Stomach (tissue), 9 donors: Measurements from ENCODE around the gene CD3E. TPM values are rescaled to one million over a fixed set of nuclear protein-coding genes. Genes with fewer than 3 reads are reported as not detected.

Experiments
- DNase-seq, 2 donors: peaks; one replicate each; pipeline versions ENCODE4 v3.0.0 to v3.0.0-alpha.2; 2013 to 2019
- H3K27ac ChIP-seq, 5 donors: fragments of 200-600 bp in 4 of 5; sonication (generic) in 4 of 5; one replicate each; pipeline ENCODE4 v1.5.1; 2013 to 2019; ENCODE audit warnings: mild to moderate bottlenecking in 1 of 5, moderate library complexity in 1 of 5
- H3K27me3 ChIP-seq, 3 donors: fragments of 200-600 bp; sonication (generic); one replicate each; pipeline ENCODE4 v1.5.1; 2017 to 2019; ENCODE audit warnings: mixed run types in 1 of 3
- H3K36me3 ChIP-seq, 4 donors: fragments of 200-600 bp; sonication (generic); 1 replicate in 3 of 4; 2 replicates in 1 of 4; pipeline ENCODE4 v1.5.1; 2016 to 2019
- H3K4me1 ChIP-seq, 4 donors: fragments of 200-600 bp; sonication (generic); one replicate each; pipeline ENCODE4 v1.5.1; 2016 to 2019
- H3K4me3 ChIP-seq, 4 donors: fragments of 200-600 bp; sonication (generic) in 3 of 4; one replicate each; pipeline ENCODE4 v1.5.1; 2016 to 2019; ENCODE audit warnings: mild to moderate bottlenecking in 1 of 4
- H3K9me3 ChIP-seq, 4 donors: fragments of 200-600 bp; sonication (generic); one replicate each; pipeline ENCODE4 v1.5.1; 2016 to 2019
- EP300 ChIP-seq: sonication (generic); formaldehyde crosslinking; IDR thresholded peaks from one replicate; pipeline ENCODE4 v1.6.1; 2017; ENCODE audit warnings: antibody characterized with exemption
- POLR2A ChIP-seq, 4 donors: fragments of 450-650 bp; IDR thresholded peaks; one replicate each; pipeline ENCODE4 v1.6.1; 2016; ENCODE audit warnings: antibody characterized with exemption in 4 of 4, control low read depth in 2 of 4, mild to moderate bottlenecking in 1 of 4, moderate library complexity in 1 of 4
- POLR2AphosphoS5 ChIP-seq, 3 donors: sonication (generic); formaldehyde crosslinking; IDR thresholded peaks; one replicate each; pipeline ENCODE4 v1.6.1; 2016; ENCODE audit warnings: antibody characterized with exemption in 3 of 3
- WGBS, 5 donors: extraction: QIAGEN DNeasy Blood & Tissue Kit in 3 of 5; methylation state at CpG; one replicate each; pipeline versions ENCODE4 v1.1.5 to v1.1.7; 2013 to 2018; 5-methylcytosine and 5-hydroxymethylcytosine counted together
- intact Hi-C: fragments of 100-400 bp; cut with DNase I; formaldehyde crosslinking; loops from one replicate; pipeline ENCODE4 v1.15.1; 2023; ENCODE audit warnings: low total_unique reads
- polyA plus RNA-seq, 3 donors: library from polyadenylated mRNA; stranded (reverse); fragments of 200-250 nt; gene quantifications; one replicate each; pipeline ENCODE4 v1.2.3, GENCODE V29; 2013
- total RNA-seq, 5 donors: library from RNA; depleted of rRNA; stranded (reverse); fragments of >200 nt; gene quantifications; one replicate each; pipeline versions ENCODE4 v1.1.0 to v1.2.3, GENCODE V29; 2014 to 2016
- TF ChIP-seq, protein P1 (sequence below), 7 experiments: fragments of 450-650 bp in 4 of 7; fragments of 200-600 bp in 3 of 7; sonication (generic) in 3 of 7; IDR thresholded peaks; one replicate each; pipeline ENCODE4 v1.5.1; 2016 to 2019; ENCODE audit warnings: antibody characterized with exemption in 7 of 7, control low read depth in 2 of 7, mild to moderate bottlenecking in 1 of 7
- donor health status: healthy with polysubstance abuse.
- donor health status: Bipolar disorder and iron deficiency.
- donor health status: healthy.

Gene CD3E
- total and polyA plus RNA-seq, 8 donors: 2.3 to 15.8 (median 5.6) TPM; not detected in 2

- Histone ChIP-seq H3K27me3 (peaks cover 0 to 33% (median 0%) of the 10 kb centered on the region in 3 donors), H3K4me1 (peaks cover 0 to 29% (median 20%) of the 10 kb centered on the region in 4 donors), H3K9me3 (no peaks in the 10 kb centered on the region), H3K36me3 (peaks cover 6 to 34% (median 12%) of the 10 kb centered on the region in 4 donors), H3K27ac (peak overlapping the region in 4 of 5 donors; percentile 83 to 91 (median 86)), H3K4me3 (peak overlapping the region; percentile 40 to 55 (median 46))
- TF ChIP-seq EP300: no peak
- TF ChIP-seq, protein P1, sequence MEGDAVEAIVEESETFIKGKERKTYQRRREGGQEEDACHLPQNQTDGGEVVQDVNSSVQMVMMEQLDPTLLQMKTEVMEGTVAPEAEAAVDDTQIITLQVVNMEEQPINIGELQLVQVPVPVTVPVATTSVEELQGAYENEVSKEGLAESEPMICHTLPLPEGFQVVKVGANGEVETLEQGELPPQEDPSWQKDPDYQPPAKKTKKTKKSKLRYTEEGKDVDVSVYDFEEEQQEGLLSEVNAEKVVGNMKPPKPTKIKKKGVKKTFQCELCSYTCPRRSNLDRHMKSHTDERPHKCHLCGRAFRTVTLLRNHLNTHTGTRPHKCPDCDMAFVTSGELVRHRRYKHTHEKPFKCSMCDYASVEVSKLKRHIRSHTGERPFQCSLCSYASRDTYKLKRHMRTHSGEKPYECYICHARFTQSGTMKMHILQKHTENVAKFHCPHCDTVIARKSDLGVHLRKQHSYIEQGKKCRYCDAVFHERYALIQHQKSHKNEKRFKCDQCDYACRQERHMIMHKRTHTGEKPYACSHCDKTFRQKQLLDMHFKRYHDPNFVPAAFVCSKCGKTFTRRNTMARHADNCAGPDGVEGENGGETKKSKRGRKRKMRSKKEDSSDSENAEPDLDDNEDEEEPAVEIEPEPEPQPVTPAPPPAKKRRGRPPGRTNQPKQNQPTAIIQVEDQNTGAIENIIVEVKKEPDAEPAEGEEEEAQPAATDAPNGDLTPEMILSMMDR (IDR thresholded peaks at IDR 0.05): no peak
- no peak for TF ChIP-seq POLR2A (IDR thresholded peaks at IDR 0.05)
- intact Hi-C loops: no loop called here
- peak in 1 of 2 donors; percentile 31 for DNase-seq
- 22 to 34% (median 27%) methylated on average over 4 of the region's 4 CpGs for WGBS, 5 donors
Observed at GRCh38 chr11:118263112-118263511, 41.4 kb upstream of the CD3E start.

GRCh38 chr11:118263695-118264568 lies 40.6 kb upstream of the CD3E start, which contains the start of gene MPZL2:
Gene MPZL2 (minus strand): TSS chr11:118264297. CDS start chr11:118264153, 144 bp downstream.
- Histone ChIP-seq H3K4me3 (peak within 1 kb of the TSS; percentile 40 to 55 (median 46)), H3K27ac (peak within 1 kb of the TSS; percentile 83 to 94 (median 88)), H3K9me3 (no peaks in the 10 kb centered on the region), H3K27me3 (peaks cover 0 to 33% (median 0%) of the 10 kb centered on the region in 3 donors), H3K4me1 (peaks cover 0 to 29% (median 20%) of the 10 kb centered on the region in 4 donors), H3K36me3 (peaks cover 6 to 28% (median 12%) of the 10 kb centered on the region in 4 donors)
- peak; percentile 85 to 90 for DNase-seq
- intact Hi-C loops: no loop called here
- 3 to 9% (median 7%) methylated on average over 19 of the region's 19 CpGs for WGBS, 5 donors
- TF ChIP-seq POLR2A (IDR thresholded peaks at IDR 0.05): peak in 2 of 4 donors; percentile 43 to 66
- no peak for TF ChIP-seq EP300
- TF ChIP-seq, protein P1 (IDR thresholded peaks at IDR 0.05): no peak
- peak; percentile 21 to 86 (median 82) for TF ChIP-seq POLR2AphosphoS5 (IDR thresholded peaks at IDR 0.05)

DNA sequence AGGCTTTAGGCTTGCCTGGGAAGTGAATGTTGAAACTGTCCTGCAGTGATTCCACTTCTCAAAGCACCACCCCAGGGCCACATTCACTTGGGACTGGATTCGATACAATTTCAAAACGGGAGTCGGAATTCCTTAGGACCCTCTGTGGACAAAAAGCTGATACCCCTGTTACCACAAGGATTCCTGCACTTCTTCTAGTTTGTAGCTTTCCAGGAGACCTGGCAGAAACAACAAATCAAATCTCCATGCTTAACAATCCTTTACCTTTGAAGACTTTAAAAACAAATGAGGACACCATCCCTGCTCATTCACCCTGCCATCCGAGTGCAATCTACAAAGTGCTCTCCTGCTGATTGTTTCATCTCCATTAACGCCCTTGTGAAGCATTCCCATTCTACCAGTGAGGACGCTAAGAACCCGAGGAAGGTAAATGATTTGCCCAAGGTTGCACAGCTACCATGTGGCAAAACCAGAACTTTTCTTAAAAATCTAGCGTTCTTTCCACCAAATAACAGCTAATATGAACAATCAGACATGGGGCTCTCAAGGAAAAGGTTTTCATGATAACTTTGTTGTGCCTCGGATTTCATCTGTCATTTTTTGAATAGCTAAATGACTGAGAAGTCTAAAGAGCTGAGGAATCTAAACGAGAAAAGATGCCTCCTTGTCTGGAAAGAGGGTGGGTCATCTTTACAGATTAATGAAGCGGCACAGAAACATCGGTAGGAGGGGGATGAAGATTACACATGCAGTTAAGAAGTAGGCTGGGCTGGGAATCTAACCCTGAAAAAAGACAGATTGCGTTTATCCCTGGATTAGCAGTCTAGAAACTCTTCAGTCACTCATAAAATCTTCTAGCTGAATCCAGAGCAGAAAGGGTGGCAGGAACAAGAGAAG lies 39.7 kb upstream of the CD3E start:
- TF ChIP-seq POLR2AphosphoS5 (IDR thresholded peaks at IDR 0.05) (peak in 1 of 3 donors; percentile 33), POLR2A (IDR thresholded peaks at IDR 0.05) (no peak), EP300 (no peak)
- 30 to 45% (median 36%) methylated on average over 13 of the region's 13 CpGs for WGBS, 5 donors
- H3K4me3 ChIP-seq: peak overlapping the region; percentile 40 to 55 (median 46)
- no peak for DNase-seq
- peak overlapping the region; percentile 83 to 94 (median 88) for H3K27ac ChIP-seq
- H3K36me3 ChIP-seq: peaks cover 0 to 19% (median 4%) of the 10 kb centered on the region in 4 donors
- intact Hi-C loops: no loop called here
- no peaks in the 10 kb centered on the region for H3K9me3 ChIP-seq
- peaks cover 0 to 33% (median 0%) of the 10 kb centered on the region in 3 donors for H3K27me3 ChIP-seq
- peaks cover 0 to 29% (median 20%) of the 10 kb centered on the region in 4 donors for H3K4me1 ChIP-seq

- H3K36me3 ChIP-seq: peaks cover 0 to 8% (median 0%) of the 10 kb centered on the region in 4 donors
- TF ChIP-seq POLR2AphosphoS5 (IDR thresholded peaks at IDR 0.05): peak in 2 of 3 donors; percentile 61 to 81
- TF ChIP-seq, protein P1 (IDR thresholded peaks at IDR 0.05): no peak
- H3K4me1 ChIP-seq: peaks cover 0 to 22% (median 17%) of the 10 kb centered on the region in 4 donors
- H3K9me3 ChIP-seq: no peaks in the 10 kb centered on the region
- intact Hi-C loops: no loop called here
- H3K27me3 ChIP-seq: peaks cover 0 to 33% (median 0%) of the 10 kb centered on the region in 3 donors
- H3K27ac ChIP-seq: peak overlapping the region; percentile 13 to 91 (median 85)
- peak overlapping the region in 1 of 4 donors; percentile 51 for H3K4me3 ChIP-seq
- WGBS, 5 donors: 16 to 79% (median 30%) methylated on average over 1 of the region's 1 CpG
- peak; percentile 65 to 87 for DNase-seq
Observed at GRCh38 chr11:118265954-118266353, 38.6 kb upstream of the CD3E start.
